Amygdala (tissue), 56 donors: ENCODE data around the gene B9D2.

Experiments used
- DNase-seq, 56 donors: peaks; one replicate each; lab custom pipeline; 2025; lab: John Stamatoyannopoulos, UW

B9D2 gene

GRCh38 chr19:41330946-41331678 lies 32.8 kb downstream of the B9D2 start:
- DNase-seq: no peak

GRCh38 chr19:41330481-41330880 lies 33.5 kb downstream of the B9D2 start:
- DNase-seq: no peak

- DNase-seq: peak in 8 of 56 donors; percentile 11 to 46 (median 30)
These were observed 35.1 kb downstream of the B9D2 start for GRCh38 chr19:41328842-41329225.

GRCh38 chr19:41328157-41328841 lies 35.6 kb downstream of the B9D2 start:
- DNase-seq: peak in 2 of 56 donors; percentile 16 to 42

- peak in 19 of 56 donors; percentile 6 to 57 (median 28) for DNase-seq
These were observed 36.3 kb downstream of the B9D2 start for GRCh38 chr19:41327576-41328156.

- DNase-seq: peak in 2 of 56 donors; percentile 10 to 30
These were observed 36.8 kb downstream of the B9D2 start for GRCh38 chr19:41327076-41327575.

GRCh38 chr19:41325947-41326706 lies 37.8 kb downstream of the B9D2 start:
- peak in 12 of 56 donors; percentile 7 to 54 (median 40) for DNase-seq

GRCh38 chr19:41325640-41325946 lies 38.4 kb downstream of the B9D2 start:
- peak in 3 of 56 donors; percentile 18 to 42 (median 33) for DNase-seq

- peak in 6 of 56 donors; percentile 22 to 45 (median 37) for DNase-seq
These were observed 38.9 kb downstream of the B9D2 start for GRCh38 chr19:41324921-41325639.

- DNase-seq: peak in 1 of 56 donors; percentile 38
These were observed 39.7 kb downstream of the B9D2 start for GRCh38 chr19:41324231-41324702.

GRCh38 chr19:41323430-41324125 lies 40.4 kb downstream of the B9D2 start:
- DNase-seq: peak in 3 of 56 donors; percentile 14 to 40 (median 24)

- no peak for DNase-seq
These were observed 40.9 kb downstream of the B9D2 start for GRCh38 chr19:41323023-41323422.

GRCh38 chr19:41322451-41322850 lies 41.5 kb downstream of the B9D2 start:
- no peak for DNase-seq

GRCh38 chr19:41321600-41322270 lies 42.2 kb downstream of the B9D2 start:
- DNase-seq: peak in 3 of 56 donors; percentile 12 to 29 (median 18)

- DNase-seq: no peak
These were observed 42.7 kb downstream of the B9D2 start for GRCh38 chr19:41321204-41321599.

- DNase-seq: no peak
These were observed 43.4 kb downstream of the B9D2 start for GRCh38 chr19:41320568-41320967.

GRCh38 chr19:41320185-41320518 lies 43.8 kb downstream of the B9D2 start:
- DNase-seq: no peak

GRCh38 chr19:41319500-41320184 lies 44.3 kb downstream of the B9D2 start:
- DNase-seq: no peak
